Measurements from ENCODE around the gene MMP24. TPM values are rescaled to one million over a fixed set of nuclear protein-coding genes. Genes with fewer than 3 reads are reported as not detected.

The MMP24 gene
- total RNA-seq, 1 experiment from 2014 or later, result 23.0 TPM

GRCh38 chr20:35238170-35238569 is 11.7 kb downstream of the MMP24 start:
- Histone ChIP-seq H3K27ac (ENCODE audit: insufficient read length, low read depth, low read length) (no peak overlapping the region), H3K18ac (ENCODE audit: insufficient read length, low read depth, low read length) (no peak overlapping the region), H3K56ac (ENCODE audit: insufficient read length, low read depth, low read length) (no peak overlapping the region), H3K9me3 (ENCODE audit: control insufficient read depth, low read depth, low read length) (no peaks in the 10 kb centered on the region), H2AK5ac (ENCODE audit: insufficient read length, low read length) (no peak overlapping the region), H2BK12ac (ENCODE audit: insufficient read length, low read depth, low read length) (no peak overlapping the region), H3K4ac (ENCODE audit: low read depth, low read length) (no peak overlapping the region), H3K4me2 (ENCODE audit: insufficient read depth, insufficient read length, low read length) (no peak overlapping the region), H2BK20ac (ENCODE audit: low read depth, low read length, poor library complexity, severe bottlenecking) (no peak overlapping the region), H2BK5ac (ENCODE audit: insufficient read length, low read length) (no peak overlapping the region), H4K91ac (ENCODE audit: insufficient read length, low read depth, low read length) (no peak overlapping the region), H3K14ac (ENCODE audit: insufficient read depth, low read length) (no peak overlapping the region), H4K8ac (replicated peaks; ENCODE audit: insufficient read length, low read depth, low read length) (no peak overlapping the region), H4K20me1 (ENCODE audit: control insufficient read depth, insufficient read depth, insufficient read length) (no peaks in the 10 kb centered on the region), H3K9ac (ENCODE audit: extremely low read depth, insufficient read length, low read length) (no peak overlapping the region), H2AFZ (ENCODE audit: low read length) (no peak overlapping the region), H3K79me2 (ENCODE audit: insufficient read depth, low read length) (no peaks in the 10 kb centered on the region), H4K5ac (ENCODE audit: insufficient read length, low read depth, low read length) (no peak overlapping the region), H3K23me2 (ENCODE audit: insufficient read length, low read depth, low read length, poor library complexity, severe bottlenecking) (no peaks in the 10 kb centered on the region), H3K79me1 (ENCODE audit: insufficient read depth, low read depth, low read length, poor library complexity, severe bottlenecking) (no peaks in the 10 kb centered on the region), H3K27me3 (ENCODE audit: insufficient read depth, low read length) (no peaks in the 10 kb centered on the region), H3K23ac (ENCODE audit: insufficient read length, low read depth, low read length) (no peak overlapping the region), H3K4me1 (ENCODE audit: insufficient read depth, low read length) (peaks cover 8% of the 10 kb centered on the region; the same call in 1 of the 2 replicates), H2BK15ac (ENCODE audit: low read depth, low read length) (no peak overlapping the region), H2BK120ac (ENCODE audit: low read depth, low read length, poor library complexity, severe bottlenecking) (no peak overlapping the region), H3T11ph (ENCODE audit: low read length) (no peak overlapping the region)
- TF ChIP-seq, protein P1, sequence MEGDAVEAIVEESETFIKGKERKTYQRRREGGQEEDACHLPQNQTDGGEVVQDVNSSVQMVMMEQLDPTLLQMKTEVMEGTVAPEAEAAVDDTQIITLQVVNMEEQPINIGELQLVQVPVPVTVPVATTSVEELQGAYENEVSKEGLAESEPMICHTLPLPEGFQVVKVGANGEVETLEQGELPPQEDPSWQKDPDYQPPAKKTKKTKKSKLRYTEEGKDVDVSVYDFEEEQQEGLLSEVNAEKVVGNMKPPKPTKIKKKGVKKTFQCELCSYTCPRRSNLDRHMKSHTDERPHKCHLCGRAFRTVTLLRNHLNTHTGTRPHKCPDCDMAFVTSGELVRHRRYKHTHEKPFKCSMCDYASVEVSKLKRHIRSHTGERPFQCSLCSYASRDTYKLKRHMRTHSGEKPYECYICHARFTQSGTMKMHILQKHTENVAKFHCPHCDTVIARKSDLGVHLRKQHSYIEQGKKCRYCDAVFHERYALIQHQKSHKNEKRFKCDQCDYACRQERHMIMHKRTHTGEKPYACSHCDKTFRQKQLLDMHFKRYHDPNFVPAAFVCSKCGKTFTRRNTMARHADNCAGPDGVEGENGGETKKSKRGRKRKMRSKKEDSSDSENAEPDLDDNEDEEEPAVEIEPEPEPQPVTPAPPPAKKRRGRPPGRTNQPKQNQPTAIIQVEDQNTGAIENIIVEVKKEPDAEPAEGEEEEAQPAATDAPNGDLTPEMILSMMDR (conservative IDR thresholded peaks at IDR 0.05), result no peak
- Mint-ChIP-seq H3K4me1 (peaks cover 18 to 22% of the 10 kb centered on the region in 2 experiments), H3K9me3 (peaks cover 0 to 3% of the 10 kb centered on the region in 2 experiments; a peak in 2 of 5 replicates), H3K4me3 (no peak overlapping the region), H3K27ac (no peak overlapping the region), H3K27me3 (ENCODE audit: low read depth) (peaks cover 2% of the 10 kb centered on the region; the same call in 1 of the 2 replicates), H3K36me3 (ENCODE audit: insufficient read depth in 1 of 3, low read depth in 3 of 3) (peaks cover 0 to 14% (median 5%) of the 10 kb centered on the region in 3 experiments; a peak in 4 of 7 replicates)
- no CpG with 5 or more reads among the region's 4 CpGs for whole genome bisulfite sequencing (ENCODE audit: extremely low coverage, insufficient read length, low lambda C conversion rate)
- no peak for DNase-seq
